Measurements from ENCODE around the gene CFAP52. TPM values are rescaled to one million over a fixed set of nuclear protein-coding genes. Genes with fewer than 3 reads are reported as not detected.

Gene CFAP52
- total RNA-seq, 1 donor from 2014 or later: not detected

GRCh38 chr17:9671559-9671958 is 95.1 kb downstream of the CFAP52 start:
- no peak for TF ChIP-seq CTCF (IDR thresholded peaks at IDR 0.05)
- DNase-seq (ENCODE audit: low spot score): no peak
- Mint-ChIP-seq H3K36me3 (ENCODE audit: low read depth) (no peaks in the 10 kb centered on the region), H3K4me3 (ENCODE audit: unreplicated experiment) (no peak overlapping the region), H3K27ac (ENCODE audit: unreplicated experiment) (no peak overlapping the region), H3K27me3 (ENCODE audit: low read depth) (no peaks in the 10 kb centered on the region), H3K9me3 (ENCODE audit: low read depth) (no peaks in the 10 kb centered on the region), H3K4me1 (ENCODE audit: low read depth) (no peaks in the 10 kb centered on the region)

GRCh38 chr17:9672266-9672665 is 95.8 kb downstream of the CFAP52 start:
- Mint-ChIP-seq H3K4me1 (ENCODE audit: low read depth) (peaks cover 6% of the 10 kb centered on the region), H3K4me3 (ENCODE audit: unreplicated experiment) (no peak overlapping the region), H3K36me3 (ENCODE audit: low read depth) (no peaks in the 10 kb centered on the region), H3K9me3 (ENCODE audit: low read depth) (no peaks in the 10 kb centered on the region), H3K27ac (ENCODE audit: unreplicated experiment) (no peak overlapping the region), H3K27me3 (ENCODE audit: low read depth) (no peaks in the 10 kb centered on the region)
- TF ChIP-seq CTCF (IDR thresholded peaks at IDR 0.05): no peak
- no peak for DNase-seq (ENCODE audit: low spot score)

GRCh38 chr17:9672691-9673090 is 96.2 kb downstream of the CFAP52 start:
- Mint-ChIP-seq H3K27me3 (ENCODE audit: low read depth) (no peaks in the 10 kb centered on the region), H3K9me3 (ENCODE audit: low read depth) (no peaks in the 10 kb centered on the region), H3K4me3 (ENCODE audit: unreplicated experiment) (no peak overlapping the region), H3K36me3 (ENCODE audit: low read depth) (no peaks in the 10 kb centered on the region), H3K4me1 (ENCODE audit: low read depth) (peaks cover 6% of the 10 kb centered on the region), H3K27ac (ENCODE audit: unreplicated experiment) (no peak overlapping the region)
- DNase-seq (ENCODE audit: low spot score): no peak
- TF ChIP-seq CTCF (IDR thresholded peaks at IDR 0.05): no peak

GRCh38 chr17:9676084-9676483 is 99.6 kb downstream of the CFAP52 start:
- DNase-seq (ENCODE audit: low spot score): no peak
- peaks cover 12% of the 10 kb centered on the region for H3K36me3 Mint-ChIP-seq (ENCODE audit: low read depth)
- H3K27ac Mint-ChIP-seq (ENCODE audit: unreplicated experiment): no peak overlapping the region
- TF ChIP-seq CTCF (IDR thresholded peaks at IDR 0.05): peak; percentile 76
- H3K4me1 Mint-ChIP-seq (ENCODE audit: low read depth): peaks cover 6% of the 10 kb centered on the region
- peaks cover 8% of the 10 kb centered on the region for H3K9me3 Mint-ChIP-seq (ENCODE audit: low read depth)
- no peak overlapping the region for H3K4me3 Mint-ChIP-seq (ENCODE audit: unreplicated experiment)
- H3K27me3 Mint-ChIP-seq (ENCODE audit: low read depth): no peaks in the 10 kb centered on the region

GRCh38 chr17:9676820-9677310 is 100.4 kb downstream of the CFAP52 start:
- Mint-ChIP-seq H3K9me3 (ENCODE audit: low read depth) (peaks cover 8% of the 10 kb centered on the region), H3K4me1 (ENCODE audit: low read depth) (peaks cover 6% of the 10 kb centered on the region), H3K36me3 (ENCODE audit: low read depth) (peaks cover 12% of the 10 kb centered on the region), H3K27me3 (ENCODE audit: low read depth) (no peaks in the 10 kb centered on the region), H3K27ac (ENCODE audit: unreplicated experiment) (peak overlapping the region; percentile 22), H3K4me3 (ENCODE audit: unreplicated experiment) (no peak overlapping the region)
- TF ChIP-seq CTCF (IDR thresholded peaks at IDR 0.05): no peak
- DNase-seq (ENCODE audit: low spot score): no peak

All from chondrocyte (in vitro differentiated cells).